ENCODE data around the gene OVOL3. TPM values are rescaled to one million over a fixed set of nuclear protein-coding genes. Genes with fewer than 3 reads are reported as not detected.

The OVOL3 gene
- total and polyA plus RNA-seq, 3 donors from 2014 or later: 2.6 to 3.4 (median 3.3) TPM

DNA sequence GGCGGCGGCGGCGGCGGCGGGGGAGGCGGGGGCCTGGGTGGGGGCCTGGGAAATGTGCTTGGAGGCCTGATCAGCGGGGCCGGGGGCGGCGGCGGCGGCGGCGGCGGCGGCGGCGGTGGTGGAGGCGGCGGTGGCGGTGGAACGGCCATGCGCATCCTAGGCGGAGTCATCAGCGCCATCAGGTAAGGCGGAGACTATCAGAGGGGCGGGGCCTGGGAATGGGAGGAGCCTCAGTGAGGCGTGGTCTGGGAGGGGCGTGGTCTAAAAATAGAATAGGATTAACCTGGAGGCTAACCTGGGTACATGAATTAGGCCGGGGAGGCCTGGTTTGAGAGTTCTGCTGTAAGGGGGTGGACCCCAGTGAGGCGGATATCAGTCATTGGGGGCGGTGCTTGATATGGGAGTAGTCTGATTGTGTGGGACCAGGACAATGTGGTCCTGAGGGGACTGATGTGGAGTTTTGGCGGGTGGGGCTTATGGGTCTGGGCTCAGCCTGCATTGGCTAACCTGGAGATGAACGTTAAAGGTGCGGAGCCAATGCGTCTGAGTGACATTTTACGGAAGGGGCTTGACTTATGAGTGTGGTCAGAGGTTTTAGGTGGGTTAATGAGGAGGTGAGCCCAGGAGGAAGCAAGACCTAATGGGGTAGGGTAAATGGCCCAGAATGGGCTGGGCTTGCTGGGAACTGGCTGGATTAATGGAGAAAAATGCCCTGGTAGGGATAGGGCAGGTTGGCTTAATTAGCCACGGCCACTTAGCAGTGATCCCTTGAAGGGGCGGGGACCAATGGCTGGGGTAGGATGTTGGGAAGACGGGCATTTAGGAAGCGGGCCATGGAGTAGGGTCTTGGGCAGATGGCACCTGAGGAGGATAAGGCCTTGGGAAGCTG is 30.3 kb downstream of the OVOL3 start:
- peaks cover 8% of the 10 kb centered on the region for H3K4me1 ChIP-seq
- intact Hi-C loops (cut with DNase I; ENCODE audit: low total_unique reads): no loop called here
- TF ChIP-seq, protein P1, sequence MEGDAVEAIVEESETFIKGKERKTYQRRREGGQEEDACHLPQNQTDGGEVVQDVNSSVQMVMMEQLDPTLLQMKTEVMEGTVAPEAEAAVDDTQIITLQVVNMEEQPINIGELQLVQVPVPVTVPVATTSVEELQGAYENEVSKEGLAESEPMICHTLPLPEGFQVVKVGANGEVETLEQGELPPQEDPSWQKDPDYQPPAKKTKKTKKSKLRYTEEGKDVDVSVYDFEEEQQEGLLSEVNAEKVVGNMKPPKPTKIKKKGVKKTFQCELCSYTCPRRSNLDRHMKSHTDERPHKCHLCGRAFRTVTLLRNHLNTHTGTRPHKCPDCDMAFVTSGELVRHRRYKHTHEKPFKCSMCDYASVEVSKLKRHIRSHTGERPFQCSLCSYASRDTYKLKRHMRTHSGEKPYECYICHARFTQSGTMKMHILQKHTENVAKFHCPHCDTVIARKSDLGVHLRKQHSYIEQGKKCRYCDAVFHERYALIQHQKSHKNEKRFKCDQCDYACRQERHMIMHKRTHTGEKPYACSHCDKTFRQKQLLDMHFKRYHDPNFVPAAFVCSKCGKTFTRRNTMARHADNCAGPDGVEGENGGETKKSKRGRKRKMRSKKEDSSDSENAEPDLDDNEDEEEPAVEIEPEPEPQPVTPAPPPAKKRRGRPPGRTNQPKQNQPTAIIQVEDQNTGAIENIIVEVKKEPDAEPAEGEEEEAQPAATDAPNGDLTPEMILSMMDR (IDR thresholded peaks at IDR 0.05): no peak
- TF ChIP-seq POLR2A (IDR thresholded peaks at IDR 0.05): peak; percentile 49
- H3K36me3 ChIP-seq (ENCODE audit: low read depth, missing control alignments): no peaks in the 10 kb centered on the region
- H3K27ac ChIP-seq: peak overlapping the region; percentile 95 to 96
- no peaks in the 10 kb centered on the region for H3K9me3 ChIP-seq
- WGBS, 2 donors: 22 to 23% methylated on average over 29 to 34 of the region's 42 CpGs
- DNase-seq: peak; percentile 91
- no peaks in the 10 kb centered on the region for H3K27me3 ChIP-seq
- H3K4me3 ChIP-seq: peak overlapping the region; percentile 87 to 94

DNA sequence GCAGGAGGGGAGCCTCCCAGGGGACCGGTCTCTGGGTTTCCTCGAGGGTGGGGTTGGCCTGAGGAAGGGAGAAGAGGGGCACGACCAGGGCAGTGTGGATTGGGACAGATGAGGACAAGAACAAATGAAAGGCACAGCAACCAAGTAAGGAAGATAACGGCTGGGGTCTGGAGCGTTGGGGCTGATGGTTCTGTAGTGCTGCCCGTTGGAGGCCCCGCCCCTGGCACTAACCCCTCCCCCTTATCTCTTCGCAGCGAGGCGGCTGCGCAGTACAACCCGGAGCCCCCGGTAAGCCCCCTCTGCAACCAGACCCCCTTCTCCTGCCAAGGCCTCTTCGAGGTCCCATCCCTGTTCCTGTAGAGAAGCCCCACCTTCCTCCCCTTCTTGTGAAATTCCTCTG is 31.1 kb downstream of the OVOL3 start:
- H3K27me3 ChIP-seq: no peaks in the 10 kb centered on the region
- H3K4me1 ChIP-seq: peaks cover 8% of the 10 kb centered on the region
- 63 to 84% methylated on average over 14 of the region's 14 CpGs for WGBS, 2 donors
- intact Hi-C loops (cut with DNase I; ENCODE audit: low total_unique reads): no loop called here
- TF ChIP-seq, protein P1 (IDR thresholded peaks at IDR 0.05): no peak
- no peak for TF ChIP-seq POLR2A (IDR thresholded peaks at IDR 0.05)
- no peaks in the 10 kb centered on the region for H3K9me3 ChIP-seq
- DNase-seq: no peak
- H3K36me3 ChIP-seq (ENCODE audit: low read depth, missing control alignments): no peaks in the 10 kb centered on the region
- peak overlapping the region in 1 of 2 donors; percentile 10 for H3K27ac ChIP-seq
- H3K4me3 ChIP-seq: peak overlapping the region in 1 of 2 donors; percentile 94

DNA sequence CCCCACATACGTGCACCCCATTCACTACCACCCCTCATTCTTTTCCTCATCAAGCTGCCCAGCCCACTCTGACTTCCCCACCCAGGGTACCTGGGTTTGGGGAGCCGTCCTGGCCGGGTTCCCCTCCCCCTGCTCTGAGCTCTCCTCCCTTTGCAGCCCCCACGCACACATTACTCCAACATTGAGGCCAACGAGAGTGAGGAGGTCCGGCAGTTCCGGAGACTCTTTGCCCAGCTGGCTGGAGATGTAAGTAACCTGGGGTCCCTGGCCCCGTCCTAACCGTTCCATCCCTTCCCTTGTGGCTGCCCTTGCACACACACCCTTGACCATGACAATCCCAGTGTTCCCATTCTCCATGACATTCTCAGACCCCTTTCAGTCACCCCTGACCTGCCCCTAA is 31.6 kb downstream of the OVOL3 start:
- Histone ChIP-seq H3K9me3 (no peaks in the 10 kb centered on the region), H3K4me1 (peaks cover 8% of the 10 kb centered on the region), H3K27ac (no peak overlapping the region), H3K4me3 (peak overlapping the region in 1 of 2 donors; percentile 94), H3K36me3 (ENCODE audit: low read depth, missing control alignments) (no peaks in the 10 kb centered on the region), H3K27me3 (no peaks in the 10 kb centered on the region)
- no peak for TF ChIP-seq POLR2A (IDR thresholded peaks at IDR 0.05)
- TF ChIP-seq, protein P1 (IDR thresholded peaks at IDR 0.05): no peak
- 62 to 71% methylated on average over 9 of the region's 9 CpGs for WGBS, 2 donors
- intact Hi-C loops (cut with DNase I; ENCODE audit: low total_unique reads): no loop called here
- no peak for DNase-seq

DNA sequence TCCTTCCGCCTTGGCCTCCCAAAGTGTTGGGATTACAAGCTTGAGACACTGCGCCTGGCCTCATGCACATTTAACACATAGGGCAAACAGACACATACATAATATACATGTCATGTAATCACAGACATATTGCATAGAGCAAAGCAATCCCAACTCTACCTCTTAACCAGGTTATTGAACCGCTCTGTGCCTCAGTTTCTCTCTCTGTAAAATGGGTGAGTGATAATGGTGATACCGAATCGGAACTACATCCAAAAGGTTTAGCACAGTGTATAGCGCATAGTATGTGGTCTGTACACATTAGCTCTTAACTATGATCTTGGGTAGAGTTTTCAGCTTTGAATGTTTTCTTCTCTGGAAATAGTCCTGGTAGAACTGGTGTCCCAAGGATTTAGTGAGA is 33.7 kb downstream of the OVOL3 start:
- Histone ChIP-seq H3K9me3 (no peaks in the 10 kb centered on the region), H3K4me3 (no peak overlapping the region), H3K4me1 (peaks cover 8% of the 10 kb centered on the region), H3K27me3 (no peaks in the 10 kb centered on the region), H3K27ac (no peak overlapping the region), H3K36me3 (ENCODE audit: low read depth, missing control alignments) (no peaks in the 10 kb centered on the region)
- 95 to 99% methylated on average over 6 of the region's 6 CpGs for WGBS, 2 donors
- TF ChIP-seq, protein P1 (IDR thresholded peaks at IDR 0.05): no peak
- TF ChIP-seq POLR2A (IDR thresholded peaks at IDR 0.05): no peak
- intact Hi-C loops (cut with DNase I; ENCODE audit: low total_unique reads): no loop called here
- DNase-seq: no peak
